ENCODE measurements around the gene NTRK2.

Gene NTRK2

DNA sequence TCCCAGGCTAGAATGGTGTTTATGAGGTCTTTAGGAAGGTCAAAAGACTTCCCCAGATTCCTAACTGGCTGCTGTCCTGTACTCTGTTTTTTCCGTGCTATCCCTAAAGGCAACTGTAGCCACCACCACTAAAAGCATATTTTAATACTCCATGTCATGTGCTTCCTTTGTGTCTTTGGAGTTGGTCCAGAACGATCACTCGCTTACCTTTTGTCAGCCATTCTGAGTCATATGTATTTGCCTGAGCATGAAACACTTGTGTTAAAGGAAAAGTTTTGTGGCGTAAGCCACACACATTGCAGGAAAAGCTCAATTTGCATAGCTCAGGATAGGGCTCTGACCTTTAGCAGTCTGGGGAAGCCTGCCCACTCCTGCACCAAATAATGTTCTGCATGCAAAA is 299.6 kb downstream of the NTRK2 start:
- no peak for DNase-seq (ENCODE audit: low read depth in 2 of 3, low spot score in 1 of 3)

DNA sequence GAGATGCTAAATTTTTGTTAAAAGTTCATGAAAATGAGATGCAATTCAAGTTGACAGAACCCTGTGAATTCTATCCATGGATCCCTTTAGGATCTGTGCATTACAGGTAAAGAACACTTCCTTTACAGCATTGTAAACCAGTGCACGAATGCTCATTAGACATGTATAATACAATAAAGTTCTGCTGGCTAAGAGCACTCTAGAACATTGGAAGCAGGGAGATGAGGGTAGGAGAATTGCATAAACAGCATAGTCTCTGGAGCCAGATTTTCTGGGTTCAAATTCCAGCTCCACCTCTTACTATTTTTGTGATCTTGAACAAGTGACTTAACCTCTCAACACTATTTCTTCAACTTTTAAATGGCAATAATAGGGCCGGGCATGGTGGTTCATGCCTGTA is 300.2 kb downstream of the NTRK2 start:
- no peak for DNase-seq (ENCODE audit: low read depth in 2 of 3, low spot score in 1 of 3)

DNA sequence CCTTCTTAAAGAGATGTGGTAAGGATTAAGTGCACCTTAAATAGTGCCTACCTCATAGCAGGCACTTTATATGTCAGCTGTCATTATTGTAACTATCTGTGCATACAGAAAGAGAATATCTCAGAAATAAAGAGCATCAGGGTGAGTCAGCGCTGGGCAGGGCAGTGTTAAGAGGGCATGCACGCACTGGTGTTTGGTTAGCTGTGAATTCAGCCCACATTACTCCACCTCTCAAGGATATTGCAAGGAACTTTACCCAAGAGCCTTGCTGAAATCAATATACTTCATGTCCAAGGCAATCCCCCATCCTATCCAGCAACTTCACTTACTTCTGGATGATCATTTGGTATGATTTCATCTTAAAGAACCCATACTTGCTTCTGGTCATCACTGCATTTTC is 300.9 kb downstream of the NTRK2 start:
- no peak for DNase-seq (ENCODE audit: low read depth in 2 of 3, low spot score in 1 of 3)

DNA sequence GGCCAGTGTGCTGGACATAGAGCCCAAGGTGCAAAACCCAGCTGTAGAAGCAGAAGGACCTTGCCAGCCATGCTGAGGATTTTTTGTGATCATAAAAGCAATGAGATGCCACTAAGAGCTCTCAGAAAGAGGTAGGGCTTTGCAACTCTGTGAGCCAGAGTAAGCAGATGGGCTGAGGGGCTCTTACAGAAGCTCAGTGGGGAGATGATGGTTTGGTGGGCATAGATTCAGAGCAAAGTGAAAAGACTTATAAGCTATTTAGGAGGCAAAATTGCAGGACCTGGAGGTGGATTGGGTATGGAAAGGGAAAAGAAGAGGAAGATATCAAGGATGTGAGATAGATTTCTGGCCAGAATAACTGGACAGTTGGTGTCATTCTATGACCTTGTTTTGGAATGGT is 302.0 kb downstream of the NTRK2 start:
- DNase-seq (ENCODE audit: low read depth in 2 of 3, low spot score in 1 of 3): no peak

DNA sequence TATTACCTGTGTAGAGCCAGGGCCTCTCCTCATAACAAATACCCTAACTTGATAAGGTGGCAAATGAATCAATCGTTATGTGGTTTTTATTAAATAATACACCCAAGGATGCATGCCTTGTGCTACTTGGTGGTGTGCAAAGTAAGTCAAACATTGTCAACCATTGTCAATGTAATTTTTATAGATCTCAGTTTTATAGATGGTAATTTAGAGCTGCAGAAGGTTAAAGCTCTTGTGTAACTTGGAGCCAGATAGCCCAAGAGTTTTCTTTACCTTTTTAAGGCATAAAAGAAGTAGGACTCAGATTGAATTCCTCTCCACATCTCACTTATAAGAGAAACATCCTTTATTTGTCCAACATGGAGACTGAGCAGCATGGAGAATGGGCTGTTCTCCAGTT is 304.7 kb downstream of the NTRK2 start:
- no peak for DNase-seq (ENCODE audit: low read depth in 2 of 3, low spot score in 1 of 3)

DNA sequence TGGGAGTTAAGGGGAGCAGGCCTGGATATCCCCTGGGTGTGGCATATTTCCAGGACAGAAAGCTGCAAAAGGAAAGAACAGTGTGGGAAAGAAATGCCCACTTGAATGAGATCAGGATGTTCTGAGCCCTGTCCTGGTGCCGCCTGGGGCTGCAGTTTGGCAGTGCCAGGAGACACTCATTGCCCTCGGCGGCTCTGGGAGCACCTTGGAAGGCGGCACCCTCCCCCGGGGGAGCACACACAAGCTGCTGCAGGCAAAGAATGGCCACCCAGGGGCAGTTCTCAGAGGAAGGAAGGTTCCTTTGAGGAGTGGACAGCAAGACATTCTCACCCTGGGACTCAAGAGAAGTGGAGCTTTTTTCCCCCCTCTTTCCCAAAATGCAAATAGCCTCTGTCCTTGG is 305.3 kb downstream of the NTRK2 start:
- DNase-seq (ENCODE audit: low read depth in 2 of 3, low spot score in 1 of 3): no peak

DNA sequence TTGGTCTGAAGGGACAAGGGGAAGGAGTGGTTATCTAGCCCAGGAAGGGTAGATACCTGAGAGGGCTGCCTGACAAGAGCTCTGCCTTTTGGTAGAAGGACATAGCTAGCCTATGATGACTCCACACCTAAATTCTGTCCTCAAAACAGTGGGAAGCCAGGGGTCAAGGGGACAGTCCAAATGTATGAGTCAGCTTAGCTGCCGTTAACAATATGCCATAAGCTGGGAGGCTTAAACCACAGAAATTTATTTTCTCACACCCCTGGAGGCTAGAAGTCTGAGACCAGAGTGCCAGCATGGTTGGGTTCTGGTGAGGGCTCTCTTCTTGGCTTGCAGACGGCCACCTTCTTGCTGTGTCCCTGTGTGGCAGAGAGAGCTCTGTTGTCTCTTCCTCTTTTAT is 306.4 kb downstream of the NTRK2 start:
- no peak for DNase-seq (ENCODE audit: low read depth in 2 of 3, low spot score in 1 of 3)

DNA sequence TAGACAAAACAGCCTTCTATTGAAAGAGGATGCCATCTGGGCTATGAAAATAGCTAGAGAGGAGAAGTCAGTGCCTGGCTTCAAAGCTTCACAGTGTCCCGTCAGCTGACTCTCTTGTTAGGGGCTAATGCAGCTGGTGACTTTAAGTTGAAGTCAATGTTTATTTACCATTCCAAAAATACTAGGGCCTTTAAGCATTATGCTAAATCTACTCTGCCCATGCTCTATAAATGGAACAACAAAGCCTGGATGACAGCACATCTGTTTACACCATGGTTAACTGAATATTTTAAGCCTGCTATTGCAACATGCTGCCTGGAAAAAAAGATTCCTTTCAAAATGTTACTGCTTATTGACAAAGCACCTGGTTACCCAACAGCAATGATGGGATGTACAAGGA is 309.1 kb downstream of the NTRK2 start:
- no peak for DNase-seq (ENCODE audit: low read depth in 2 of 3, low spot score in 1 of 3)

DNA sequence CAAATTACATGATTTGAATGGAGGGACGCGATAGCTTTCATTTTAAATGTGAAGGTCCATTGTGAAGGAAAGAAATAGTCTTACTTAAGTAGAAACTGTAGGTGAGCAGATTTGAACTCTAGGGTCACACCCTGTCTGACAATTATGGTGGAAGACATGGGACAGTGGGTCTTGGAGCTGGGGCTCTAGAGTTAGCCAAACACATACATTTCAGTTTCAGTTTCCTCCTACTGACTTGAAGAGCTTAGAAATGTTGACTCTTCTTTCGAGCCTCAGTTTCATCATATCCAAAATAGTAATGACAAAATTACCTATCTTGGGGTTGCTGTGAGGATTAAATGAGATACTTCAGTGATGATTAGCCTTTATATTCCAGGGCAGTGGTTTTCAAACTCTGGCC is 314.2 kb downstream of the NTRK2 start:
- no peak for DNase-seq (ENCODE audit: low read depth in 2 of 3, low spot score in 1 of 3)

DNA sequence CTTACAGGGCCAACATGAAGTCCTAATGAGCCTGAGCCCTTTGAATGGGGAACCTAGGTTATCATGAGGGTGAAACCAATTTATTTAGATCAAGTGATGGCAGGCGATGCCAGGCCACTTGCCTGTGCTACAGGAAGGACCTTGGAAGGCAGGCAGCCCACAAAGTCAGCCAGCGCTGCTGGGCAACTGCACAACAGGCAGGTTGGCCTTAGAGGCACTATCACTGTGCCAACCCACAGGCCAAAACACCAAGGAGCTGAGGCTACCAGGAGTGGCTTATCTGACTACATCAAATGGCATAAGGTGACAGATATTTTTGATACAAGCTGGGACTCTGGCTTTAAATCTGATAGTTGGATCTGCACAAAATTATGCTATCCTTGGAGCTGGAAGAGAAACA is 319.1 kb downstream of the NTRK2 start:
- DNase-seq (ENCODE audit: low read depth in 2 of 3, low spot score in 1 of 3): no peak

DNA sequence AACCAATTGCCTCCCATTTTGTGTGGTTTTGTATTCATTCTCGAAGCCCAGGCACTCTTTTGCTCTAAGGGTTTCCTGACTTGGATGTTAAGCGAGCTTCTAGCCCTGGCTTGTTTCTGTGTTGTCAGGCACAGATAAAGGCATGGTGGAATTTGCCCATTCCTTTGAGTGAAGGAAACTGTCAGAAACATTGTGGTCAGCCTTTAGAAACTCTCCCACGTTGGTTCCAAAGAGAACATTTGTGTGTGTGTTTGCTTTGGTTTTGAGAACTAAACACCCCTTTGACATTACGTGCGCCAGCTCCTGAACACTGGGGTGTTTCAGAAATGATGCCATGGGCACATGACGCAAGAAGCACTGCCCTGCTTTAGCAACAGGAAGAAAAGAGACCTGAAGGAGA is 320.9 kb downstream of the NTRK2 start:
- DNase-seq (ENCODE audit: low read depth in 2 of 3, low spot score in 1 of 3): no peak

DNA sequence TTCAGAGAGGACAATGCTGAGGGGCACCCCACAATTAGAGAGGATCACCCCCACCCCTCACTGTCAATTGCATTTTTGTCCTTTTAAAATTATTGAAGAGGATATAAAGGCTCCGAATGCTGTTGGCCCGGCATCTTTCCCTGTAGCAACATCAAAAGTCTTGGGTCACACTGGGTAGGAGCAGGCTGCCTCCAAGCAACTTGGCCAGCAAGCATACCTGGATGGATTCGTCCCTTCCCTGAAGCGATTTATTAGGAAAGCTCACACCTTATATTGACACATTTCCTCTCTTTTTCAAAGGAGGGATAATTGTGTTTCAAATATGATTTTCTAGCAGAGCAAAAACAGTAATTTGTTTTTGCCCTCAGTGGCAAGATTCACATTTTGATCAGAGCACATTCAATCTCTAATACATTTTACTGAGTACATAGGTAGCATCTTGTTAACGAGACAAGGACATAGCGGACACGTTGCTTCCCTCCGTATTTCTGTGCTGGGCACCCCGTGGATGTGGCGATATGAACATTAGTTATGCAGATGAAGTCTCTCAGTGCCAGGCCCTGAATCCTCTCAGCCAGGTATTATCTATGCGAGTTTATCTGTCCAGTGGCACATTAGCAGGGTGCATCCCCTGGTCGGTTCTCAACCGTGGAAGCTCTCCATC is 321.5 kb downstream of the NTRK2 start:
- DNase-seq (ENCODE audit: low read depth in 2 of 3, low spot score in 1 of 3): no peak

DNA sequence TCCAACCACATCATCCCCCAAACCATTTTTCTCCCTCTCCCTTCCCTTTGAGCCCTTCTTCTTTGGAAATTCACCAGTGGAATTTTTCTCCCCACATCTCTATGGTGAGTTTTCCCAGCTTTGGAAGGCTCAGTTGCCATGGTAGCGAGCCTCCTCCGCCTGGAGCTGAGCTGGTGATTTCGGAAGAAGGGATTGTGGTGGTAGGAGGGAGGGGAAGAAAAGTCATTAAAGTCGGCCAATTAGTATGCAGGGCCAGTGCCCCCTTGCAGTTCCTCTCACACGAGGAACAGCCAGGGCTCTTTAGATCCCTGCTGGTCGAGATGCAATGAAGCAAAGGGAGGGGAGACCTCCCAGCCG is 322.0 kb downstream of the NTRK2 start:
- DNase-seq (ENCODE audit: low read depth in 2 of 3, low spot score in 1 of 3): no peak

DNA sequence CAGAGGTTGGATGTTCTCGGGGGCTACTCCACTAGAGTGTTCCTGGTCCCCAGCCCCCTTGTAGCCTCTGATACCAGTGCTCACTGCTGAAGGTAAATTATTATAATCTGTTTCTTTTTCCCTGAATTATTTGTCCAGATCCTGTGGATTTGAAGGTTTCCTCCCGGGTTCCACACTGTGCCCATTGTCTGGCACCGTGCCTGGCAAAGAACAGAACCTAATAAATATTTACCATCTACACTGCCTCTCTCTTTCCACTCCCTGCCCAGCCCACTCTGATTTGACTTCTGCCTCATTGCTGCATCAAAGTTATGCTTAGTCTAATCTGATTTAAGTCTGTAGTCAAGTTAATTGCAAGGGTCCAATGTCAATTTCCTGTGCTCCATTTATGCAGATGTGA is 322.9 kb downstream of the NTRK2 start:
- DNase-seq (ENCODE audit: low read depth in 2 of 3, low spot score in 1 of 3): no peak

DNA sequence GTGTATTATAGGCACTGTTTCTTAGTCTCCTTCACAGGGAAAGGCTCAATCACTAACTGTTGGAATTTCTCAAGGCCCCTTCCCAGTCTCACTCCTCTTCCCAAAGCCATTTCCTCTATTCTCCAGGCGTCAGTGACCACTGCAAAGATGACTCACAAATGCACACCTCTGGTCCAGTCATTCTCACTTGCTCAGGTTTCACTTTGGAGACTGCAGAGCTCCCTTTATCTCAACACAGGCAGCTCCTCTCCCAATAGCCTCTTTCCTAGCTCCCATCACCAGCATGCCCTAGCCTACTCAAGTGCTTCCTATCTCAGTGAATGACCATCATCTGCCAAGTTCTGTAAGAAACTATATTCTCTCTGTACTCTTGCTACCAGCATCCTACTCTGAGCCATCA is 323.6 kb downstream of the NTRK2 start:
- DNase-seq (ENCODE audit: low read depth in 2 of 3, low spot score in 1 of 3): no peak

DNA sequence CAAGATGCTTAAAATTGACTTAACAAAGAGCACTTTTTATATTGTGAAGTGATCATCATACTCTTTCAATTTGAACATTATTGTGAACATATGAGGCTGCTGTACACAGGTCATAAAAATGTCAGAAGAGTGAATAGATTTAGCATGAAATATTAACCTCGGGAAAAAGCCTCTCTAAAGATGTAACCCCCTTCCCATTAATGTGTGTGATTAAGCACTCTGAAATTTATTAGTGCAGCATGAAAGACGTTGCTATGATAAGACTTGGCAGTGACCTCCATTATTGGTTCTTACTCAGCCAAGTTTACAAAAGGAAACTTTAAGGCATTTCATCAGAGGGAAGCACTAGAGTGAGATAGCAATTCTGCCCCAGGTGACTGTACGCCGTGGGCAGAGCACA is 326.5 kb downstream of the NTRK2 start:
- DNase-seq (ENCODE audit: low read depth in 2 of 3, low spot score in 1 of 3): no peak

DNA sequence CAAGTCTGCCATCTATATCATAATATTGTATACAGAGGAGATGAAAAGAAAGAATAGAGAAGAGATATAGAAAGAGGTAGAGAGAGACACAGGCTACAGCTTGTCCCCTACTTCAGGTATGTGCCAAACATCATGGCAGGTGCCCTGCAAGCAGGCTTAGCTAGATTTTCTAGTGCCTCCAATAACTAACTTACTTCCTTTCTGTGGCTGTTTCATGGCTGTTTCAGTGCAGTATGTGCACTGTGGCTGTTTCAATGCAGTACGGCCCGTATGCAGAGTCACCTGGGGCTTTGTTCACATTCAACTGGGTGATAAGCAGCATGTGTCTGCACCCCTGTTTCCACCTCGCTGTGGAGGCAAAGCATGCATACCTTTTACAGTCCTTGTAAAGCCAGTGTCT is 327.2 kb downstream of the NTRK2 start:
- no peak for DNase-seq (ENCODE audit: low read depth in 2 of 3, low spot score in 1 of 3)

DNA sequence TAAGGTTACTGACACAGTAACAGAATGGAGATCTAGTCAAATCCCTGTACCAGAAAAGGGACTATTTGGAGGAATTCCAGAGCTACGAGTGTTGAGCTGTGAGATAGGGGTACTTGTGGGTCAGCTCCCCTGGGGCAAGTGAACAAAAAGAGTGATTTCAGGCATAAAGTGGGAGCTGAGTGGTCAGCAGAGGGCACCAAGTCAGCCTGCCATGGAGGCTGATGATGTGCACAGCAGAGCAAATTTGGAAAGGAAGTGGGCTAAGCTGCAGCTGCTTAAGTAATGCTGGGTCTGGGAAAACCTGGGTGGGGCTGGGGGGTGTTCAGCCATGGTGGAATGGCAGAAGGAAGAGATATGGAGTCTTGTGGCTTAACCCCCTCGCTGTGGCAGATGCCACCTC is 327.9 kb downstream of the NTRK2 start:
- DNase-seq (ENCODE audit: low read depth in 2 of 3, low spot score in 1 of 3): no peak

DNA sequence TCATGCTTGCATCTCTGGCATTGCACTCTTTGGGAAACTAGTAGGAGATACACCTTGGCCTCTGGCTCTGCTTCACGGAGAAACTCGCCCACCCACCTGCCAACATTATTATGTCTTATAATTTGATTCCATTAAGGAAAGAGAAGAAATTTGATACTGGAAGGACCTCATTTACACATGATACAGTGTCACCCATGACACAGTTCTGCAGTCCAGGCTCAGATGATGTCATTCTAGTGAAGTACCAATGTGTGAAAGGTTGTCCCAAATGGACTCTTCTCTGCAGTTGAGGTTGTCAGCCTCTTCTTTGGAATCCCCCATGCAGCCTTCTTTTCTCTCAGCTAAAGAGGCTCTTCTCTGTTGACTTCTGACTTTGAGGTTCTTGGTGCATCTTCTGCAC is 329.1 kb downstream of the NTRK2 start:
- DNase-seq (ENCODE audit: low read depth in 2 of 3, low spot score in 1 of 3): no peak

DNA sequence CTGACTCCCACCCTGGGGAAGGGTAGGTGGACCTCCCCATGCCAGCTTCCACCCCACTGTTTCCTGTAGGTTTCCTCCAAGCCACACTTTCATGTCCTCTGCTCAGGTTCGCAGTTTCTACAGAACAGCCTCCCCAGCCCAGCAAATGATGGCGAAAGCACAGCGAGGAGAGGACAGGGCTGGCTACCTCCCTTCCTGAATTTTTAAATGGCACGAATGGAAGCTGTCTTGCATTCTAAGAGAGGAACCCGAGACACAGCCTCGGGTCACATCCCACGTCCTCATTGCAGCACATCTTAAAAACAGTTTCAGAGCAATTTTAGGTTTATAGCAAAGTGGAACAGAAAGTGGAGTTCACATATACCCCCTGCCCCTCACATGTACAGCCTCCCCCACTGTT is 330.3 kb downstream of the NTRK2 start:
- DNase-seq (ENCODE audit: low read depth in 2 of 3, low spot score in 1 of 3): no peak

DNA sequence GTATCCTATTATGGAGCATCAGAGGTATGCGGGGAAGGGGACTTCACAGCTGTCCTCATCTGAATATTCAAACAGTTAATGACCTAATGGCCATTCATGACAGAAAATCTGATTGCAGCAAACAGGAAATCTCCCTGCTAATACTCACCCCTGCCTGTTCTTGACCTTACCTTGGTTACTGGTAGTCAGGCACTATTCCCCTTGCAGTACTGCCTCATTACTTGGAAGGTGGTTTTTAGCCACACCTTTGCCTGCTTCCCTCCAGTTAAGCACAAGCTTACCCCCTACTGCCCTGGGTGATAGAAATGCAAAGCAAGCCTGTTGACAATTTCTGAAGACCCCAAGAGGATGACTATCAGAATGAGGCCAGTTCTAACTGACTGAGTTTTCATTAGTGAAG is 332.4 kb downstream of the NTRK2 start:
- no peak for DNase-seq (ENCODE audit: low read depth in 2 of 3, low spot score in 1 of 3)

DNA sequence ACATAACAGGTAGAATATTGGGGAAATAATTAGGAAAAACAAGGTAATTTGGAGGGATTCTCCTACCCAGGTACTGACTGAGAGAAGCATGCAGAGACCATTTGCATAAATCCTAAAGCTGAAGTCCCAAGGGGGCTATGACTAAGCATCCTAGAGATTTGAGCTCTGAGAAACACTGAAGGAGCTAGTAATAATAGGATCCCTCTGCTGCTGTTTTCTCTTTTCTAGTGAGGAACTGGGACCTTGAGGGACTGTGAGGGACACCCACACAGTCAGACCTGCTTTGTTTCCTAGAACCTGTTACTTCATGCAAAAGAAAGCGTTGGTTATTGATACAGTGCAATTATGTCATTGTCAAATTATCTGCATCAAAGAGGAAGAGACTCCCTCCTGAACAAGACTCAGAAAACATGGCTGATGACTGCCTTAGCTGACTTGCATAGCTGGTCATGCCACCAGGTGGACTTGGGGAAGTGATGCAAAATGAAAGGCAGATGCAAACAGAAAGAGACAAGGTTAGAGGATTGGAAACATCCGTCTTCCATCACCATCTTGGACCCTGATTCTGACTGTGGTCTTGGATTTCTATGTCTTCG is 335.4 kb downstream of the NTRK2 start:
- DNase-seq (ENCODE audit: low read depth in 2 of 3, low spot score in 1 of 3): no peak

DNA sequence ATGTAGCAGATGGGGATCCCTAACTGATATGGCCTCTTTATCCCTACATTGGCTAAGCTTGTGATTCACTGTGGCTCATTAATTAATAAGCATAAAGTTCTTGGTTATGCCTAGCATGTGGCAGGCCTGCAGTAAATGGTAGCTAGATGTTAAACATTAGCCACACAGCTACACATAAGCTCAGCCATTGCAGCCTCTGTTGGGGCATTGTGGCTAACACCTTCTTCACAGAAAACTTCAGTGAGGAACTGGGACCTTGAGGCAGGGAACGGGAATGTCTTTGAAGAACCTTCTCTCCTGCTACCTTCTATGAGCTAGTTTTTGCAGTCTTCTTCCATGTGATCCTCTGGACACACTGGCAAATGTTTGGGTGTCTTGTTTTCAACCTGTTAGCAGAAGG is 338.2 kb downstream of the NTRK2 start:
- DNase-seq (ENCODE audit: low read depth in 2 of 3, low spot score in 1 of 3): no peak

DNA sequence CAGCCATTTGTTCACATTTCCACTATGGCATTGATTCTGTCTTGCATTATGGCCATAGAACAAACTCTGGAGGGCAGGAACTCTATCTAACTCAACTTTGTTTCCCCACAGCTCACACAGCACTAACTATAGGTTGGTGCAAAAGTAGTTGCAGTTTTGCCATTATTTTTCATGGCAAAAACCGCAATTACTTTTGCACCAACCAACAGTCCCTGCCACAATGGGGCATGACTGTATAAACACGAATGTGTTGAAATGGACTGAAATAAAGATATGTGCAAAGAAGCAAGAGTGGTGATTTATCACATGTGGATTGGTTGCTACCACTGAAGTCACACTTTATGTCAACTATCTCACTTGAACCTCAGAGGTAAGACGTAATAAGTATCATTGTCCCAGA is 338.7 kb downstream of the NTRK2 start:
- no peak for DNase-seq (ENCODE audit: low read depth in 2 of 3, low spot score in 1 of 3)

All from stimulated activated CD4-positive, alpha-beta T cell treated with anti-CD3 and anti-CD28 coated beads, Interleukin-12 subunit alpha, Interleukin-12 subunit beta, amount 100 ng/mL, for 48 hours (primary cell).